WTC11 (cell line): ENCODE data around the gene LSM11. TPM values are rescaled to one million over a fixed set of nuclear protein-coding genes. Genes with fewer than 3 reads are reported as not detected.

Source experiments
- ATAC-seq: fragments of 200-7000 bp; cut with Tn5 transposase; 2 replicates; pipeline ENCODE4 v1.10.0; 2021; ENCODE audit warnings: mild to moderate bottlenecking, moderate library complexity
- CTCF ChIA-PET: fragments of 300-600 bp; sonication (Branson Sonifier 250); formaldehyde crosslinking; loops from one replicate; lab custom pipeline; 2021; ENCODE audit warnings: antibody characterized with exemption; lab: Charles Lee
- POLR2A ChIA-PET: fragments of 350-600 bp; sonication (Branson Sonifier 250); formaldehyde crosslinking; loops from one replicate; lab custom pipeline; 2021; ENCODE audit warnings: antibody characterized with exemption; lab: Charles Lee
- DNase-seq: peaks from one replicate; pipeline ENCODE4 v3.0.0; 2021; ENCODE audit warnings: low spot score
- H3K27ac Mint-ChIP-seq: 2 replicates; pipeline ENCODE4 v1.8.0; 2021; ENCODE audit warnings: mixed read lengths
- H3K27me3 Mint-ChIP-seq: 2 replicates; pipeline ENCODE4 v1.8.0; 2021; ENCODE audit warnings: low read depth, mild to moderate bottlenecking, moderate library complexity, mixed read lengths
- H3K36me3 Mint-ChIP-seq: 2 replicates; pipeline ENCODE4 v1.8.0; 2021; ENCODE audit warnings: mixed read lengths
- H3K4me1 Mint-ChIP-seq: 2 replicates; pipeline ENCODE4 v1.8.0; 2022; ENCODE audit warnings: mixed read lengths
- H3K4me3 Mint-ChIP-seq: 2 replicates; pipeline ENCODE4 v1.8.0; 2021; ENCODE audit warnings: mild to moderate bottlenecking, moderate library complexity, mixed read lengths
- H3K9me3 Mint-ChIP-seq: 2 replicates; pipeline ENCODE4 v1.8.0; 2021; ENCODE audit warnings: mixed read lengths
- CBFB ChIP-seq: sonication (generic); formaldehyde crosslinking; IDR thresholded peaks from 2 replicates; pipeline ENCODE4 v1.8.1; 2022; ENCODE audit warnings: mild to moderate bottlenecking, low read depth, missing genetic modification reagents
- FOXK1 ChIP-seq: sonication (generic); formaldehyde crosslinking; IDR thresholded peaks from 2 replicates; pipeline ENCODE4 v1.8.0; 2022; ENCODE audit warnings: mild to moderate bottlenecking, moderate library complexity, missing genetic modification reagents
- IRF2 ChIP-seq: sonication (generic); formaldehyde crosslinking; IDR thresholded peaks from 2 replicates; pipeline ENCODE4 v1.8.0; 2022; ENCODE audit warnings: low read depth, missing genetic modification reagents, borderline replicate concordance
- KAT7 ChIP-seq: sonication (generic); formaldehyde crosslinking; IDR thresholded peaks from 2 replicates; pipeline ENCODE4 v1.8.1; 2023; ENCODE audit warnings: missing genetic modification reagents, mild to moderate bottlenecking, borderline replicate concordance
- NFE2L1 ChIP-seq: sonication (generic); formaldehyde crosslinking; IDR thresholded peaks from 2 replicates; pipeline ENCODE4 v1.8.1; 2023; ENCODE audit warnings: missing genetic modification reagents
- NR1H2 ChIP-seq: sonication (generic); formaldehyde crosslinking; IDR thresholded peaks from 2 replicates; pipeline ENCODE4 v1.9.0; 2021; ENCODE audit warnings: mild to moderate bottlenecking, moderate library complexity, missing genetic modification reagents
- SMAD4 ChIP-seq: sonication (generic); formaldehyde crosslinking; IDR thresholded peaks from 2 replicates; pipeline ENCODE4 v1.8.0; 2022; ENCODE audit warnings: mild to moderate bottlenecking, missing genetic modification reagents
- SOX15 ChIP-seq: fragments of 250-450 bp; sonication (Bioruptor Pico); IDR thresholded peaks from 2 replicates; pipeline ENCODE4 v1.9.0; 2021; ENCODE audit warnings: mild to moderate bottlenecking
- ZBTB21 ChIP-seq: sonication (generic); formaldehyde crosslinking; IDR thresholded peaks from 2 replicates; pipeline ENCODE4 v1.8.1; 2023; ENCODE audit warnings: mild to moderate bottlenecking, missing genetic modification reagents, borderline replicate concordance
- total RNA-seq: library from RNA; stranded (reverse); gene quantifications from 3 replicates; pipeline ENCODE4 v1.2.3, GENCODE V29; 2021
- TF ChIP-seq, protein P1 (sequence below): sonication (generic); formaldehyde crosslinking; IDR thresholded peaks from 2 replicates; pipeline ENCODE4 v1.8.1; 2023; ENCODE audit warnings: mild to moderate bottlenecking, missing genetic modification reagents, borderline replicate concordance
- TF ChIP-seq, protein P2 (sequence below): sonication (generic); formaldehyde crosslinking; IDR thresholded peaks from 2 replicates; pipeline ENCODE4 v1.8.1; 2022; ENCODE audit warnings: low read depth, mild to moderate bottlenecking, moderate library complexity, missing genetic modification reagents, borderline replicate concordance
- TF ChIP-seq, protein P3 (sequence below): fragments of 250-450 bp; sonication (Bioruptor Pico); IDR thresholded peaks from 2 replicates; pipeline ENCODE4 v1.9.0; 2021; ENCODE audit warnings: moderate library complexity, mild to moderate bottlenecking, inconsistent platforms, borderline replicate concordance
- TF ChIP-seq, protein P4 (sequence below): fragments of 250-450 bp; sonication (Bioruptor Pico); IDR thresholded peaks from 2 replicates; pipeline ENCODE4 v1.9.0; 2021; ENCODE audit warnings: mild to moderate bottlenecking
- TF ChIP-seq, protein P5 (sequence below): fragments of 250-450 bp; sonication (Bioruptor Pico); IDR thresholded peaks from 2 replicates; pipeline ENCODE4 v1.9.0; 2021; ENCODE audit warnings: mild to moderate bottlenecking, borderline replicate concordance
- TF ChIP-seq, protein P6 (sequence below): sonication (generic); formaldehyde crosslinking; IDR thresholded peaks from 2 replicates; pipeline ENCODE4 v1.8.0; 2022; ENCODE audit warnings: mild to moderate bottlenecking, missing genetic modification reagents

Gene LSM11
- total RNA-seq, 1 experiment from 2014 or later: 5.2 TPM

DNA sequence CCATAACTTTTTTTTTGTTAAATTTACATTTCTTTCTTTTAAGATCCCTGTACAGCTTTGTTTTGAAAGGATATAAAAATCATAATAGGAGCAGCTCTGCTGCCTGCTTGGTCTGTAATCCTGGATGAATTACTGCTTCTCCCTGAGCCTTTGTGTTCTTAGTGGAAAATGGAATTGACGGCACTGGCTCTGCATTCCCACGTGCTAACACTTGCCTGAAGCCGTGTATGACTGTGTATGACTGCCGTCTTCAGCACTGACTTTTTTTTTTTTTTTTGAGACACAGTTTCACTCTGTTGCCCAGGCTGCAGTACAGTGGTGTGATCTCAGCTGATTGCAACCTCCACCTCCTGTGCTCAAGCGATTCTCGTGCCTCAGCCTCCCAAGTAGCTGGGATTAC lies 7.5 kb upstream of the LSM11 start:
- CTCF ChIA-PET: no interaction called here
- Mint-ChIP-seq H3K4me3 (no peak overlapping the region), H3K9me3 (peaks cover 6% of the 10 kb centered on the region; the same call in 1 of the 2 replicates)
- TF ChIP-seq SMAD4 (no peak), NR1H2 (no peak), KAT7 (CRISPR knock-in tag) (no peak), IRF2 (no peak), ZBTB21 (CRISPR knock-in tag) (no peak), NFE2L1 (CRISPR knock-in tag) (no peak), CBFB (CRISPR knock-in tag) (no peak), SOX15 (no peak), FOXK1 (CRISPR knock-in tag) (no peak)
- TF ChIP-seq, protein P1, sequence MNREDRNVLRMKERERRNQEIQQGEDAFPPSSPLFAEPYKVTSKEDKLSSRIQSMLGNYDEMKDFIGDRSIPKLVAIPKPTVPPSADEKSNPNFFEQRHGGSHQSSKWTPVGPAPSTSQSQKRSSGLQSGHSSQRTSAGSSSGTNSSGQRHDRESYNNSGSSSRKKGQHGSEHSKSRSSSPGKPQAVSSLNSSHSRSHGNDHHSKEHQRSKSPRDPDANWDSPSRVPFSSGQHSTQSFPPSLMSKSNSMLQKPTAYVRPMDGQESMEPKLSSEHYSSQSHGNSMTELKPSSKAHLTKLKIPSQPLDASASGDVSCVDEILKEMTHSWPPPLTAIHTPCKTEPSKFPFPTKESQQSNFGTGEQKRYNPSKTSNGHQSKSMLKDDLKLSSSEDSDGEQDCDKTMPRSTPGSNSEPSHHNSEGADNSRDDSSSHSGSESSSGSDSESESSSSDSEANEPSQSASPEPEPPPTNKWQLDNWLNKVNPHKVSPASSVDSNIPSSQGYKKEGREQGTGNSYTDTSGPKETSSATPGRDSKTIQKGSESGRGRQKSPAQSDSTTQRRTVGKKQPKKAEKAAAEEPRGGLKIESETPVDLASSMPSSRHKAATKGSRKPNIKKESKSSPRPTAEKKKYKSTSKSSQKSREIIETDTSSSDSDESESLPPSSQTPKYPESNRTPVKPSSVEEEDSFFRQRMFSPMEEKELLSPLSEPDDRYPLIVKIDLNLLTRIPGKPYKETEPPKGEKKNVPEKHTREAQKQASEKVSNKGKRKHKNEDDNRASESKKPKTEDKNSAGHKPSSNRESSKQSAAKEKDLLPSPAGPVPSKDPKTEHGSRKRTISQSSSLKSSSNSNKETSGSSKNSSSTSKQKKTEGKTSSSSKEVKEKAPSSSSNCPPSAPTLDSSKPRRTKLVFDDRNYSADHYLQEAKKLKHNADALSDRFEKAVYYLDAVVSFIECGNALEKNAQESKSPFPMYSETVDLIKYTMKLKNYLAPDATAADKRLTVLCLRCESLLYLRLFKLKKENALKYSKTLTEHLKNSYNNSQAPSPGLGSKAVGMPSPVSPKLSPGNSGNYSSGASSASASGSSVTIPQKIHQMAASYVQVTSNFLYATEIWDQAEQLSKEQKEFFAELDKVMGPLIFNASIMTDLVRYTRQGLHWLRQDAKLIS (CRISPR knock-in tag): no peak
- TF ChIP-seq, protein P2, sequence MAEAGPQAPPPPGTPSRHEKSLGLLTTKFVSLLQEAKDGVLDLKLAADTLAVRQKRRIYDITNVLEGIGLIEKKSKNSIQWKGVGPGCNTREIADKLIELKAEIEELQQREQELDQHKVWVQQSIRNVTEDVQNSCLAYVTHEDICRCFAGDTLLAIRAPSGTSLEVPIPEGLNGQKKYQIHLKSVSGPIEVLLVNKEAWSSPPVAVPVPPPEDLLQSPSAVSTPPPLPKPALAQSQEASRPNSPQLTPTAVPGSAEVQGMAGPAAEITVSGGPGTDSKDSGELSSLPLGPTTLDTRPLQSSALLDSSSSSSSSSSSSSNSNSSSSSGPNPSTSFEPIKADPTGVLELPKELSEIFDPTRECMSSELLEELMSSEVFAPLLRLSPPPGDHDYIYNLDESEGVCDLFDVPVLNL (CRISPR knock-in tag): no peak
- TF ChIP-seq, protein P3, sequence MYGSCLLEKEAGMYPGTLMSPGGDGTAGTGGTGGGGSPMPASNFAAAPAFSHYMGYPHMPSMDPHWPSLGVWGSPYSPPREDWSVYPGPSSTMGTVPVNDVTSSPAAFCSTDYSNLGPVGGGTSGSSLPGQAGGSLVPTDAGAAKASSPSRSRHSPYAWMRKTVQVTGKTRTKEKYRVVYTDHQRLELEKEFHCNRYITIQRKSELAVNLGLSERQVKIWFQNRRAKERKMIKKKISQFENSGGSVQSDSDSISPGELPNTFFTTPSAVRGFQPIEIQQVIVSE (CRISPR knock-in tag): no peak
- TF ChIP-seq, protein P4, sequence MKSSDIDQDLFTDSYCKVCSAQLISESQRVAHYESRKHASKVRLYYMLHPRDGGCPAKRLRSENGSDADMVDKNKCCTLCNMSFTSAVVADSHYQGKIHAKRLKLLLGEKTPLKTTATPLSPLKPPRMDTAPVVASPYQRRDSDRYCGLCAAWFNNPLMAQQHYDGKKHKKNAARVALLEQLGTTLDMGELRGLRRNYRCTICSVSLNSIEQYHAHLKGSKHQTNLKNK (CRISPR knock-in tag): no peak
- TF ChIP-seq, protein P5, sequence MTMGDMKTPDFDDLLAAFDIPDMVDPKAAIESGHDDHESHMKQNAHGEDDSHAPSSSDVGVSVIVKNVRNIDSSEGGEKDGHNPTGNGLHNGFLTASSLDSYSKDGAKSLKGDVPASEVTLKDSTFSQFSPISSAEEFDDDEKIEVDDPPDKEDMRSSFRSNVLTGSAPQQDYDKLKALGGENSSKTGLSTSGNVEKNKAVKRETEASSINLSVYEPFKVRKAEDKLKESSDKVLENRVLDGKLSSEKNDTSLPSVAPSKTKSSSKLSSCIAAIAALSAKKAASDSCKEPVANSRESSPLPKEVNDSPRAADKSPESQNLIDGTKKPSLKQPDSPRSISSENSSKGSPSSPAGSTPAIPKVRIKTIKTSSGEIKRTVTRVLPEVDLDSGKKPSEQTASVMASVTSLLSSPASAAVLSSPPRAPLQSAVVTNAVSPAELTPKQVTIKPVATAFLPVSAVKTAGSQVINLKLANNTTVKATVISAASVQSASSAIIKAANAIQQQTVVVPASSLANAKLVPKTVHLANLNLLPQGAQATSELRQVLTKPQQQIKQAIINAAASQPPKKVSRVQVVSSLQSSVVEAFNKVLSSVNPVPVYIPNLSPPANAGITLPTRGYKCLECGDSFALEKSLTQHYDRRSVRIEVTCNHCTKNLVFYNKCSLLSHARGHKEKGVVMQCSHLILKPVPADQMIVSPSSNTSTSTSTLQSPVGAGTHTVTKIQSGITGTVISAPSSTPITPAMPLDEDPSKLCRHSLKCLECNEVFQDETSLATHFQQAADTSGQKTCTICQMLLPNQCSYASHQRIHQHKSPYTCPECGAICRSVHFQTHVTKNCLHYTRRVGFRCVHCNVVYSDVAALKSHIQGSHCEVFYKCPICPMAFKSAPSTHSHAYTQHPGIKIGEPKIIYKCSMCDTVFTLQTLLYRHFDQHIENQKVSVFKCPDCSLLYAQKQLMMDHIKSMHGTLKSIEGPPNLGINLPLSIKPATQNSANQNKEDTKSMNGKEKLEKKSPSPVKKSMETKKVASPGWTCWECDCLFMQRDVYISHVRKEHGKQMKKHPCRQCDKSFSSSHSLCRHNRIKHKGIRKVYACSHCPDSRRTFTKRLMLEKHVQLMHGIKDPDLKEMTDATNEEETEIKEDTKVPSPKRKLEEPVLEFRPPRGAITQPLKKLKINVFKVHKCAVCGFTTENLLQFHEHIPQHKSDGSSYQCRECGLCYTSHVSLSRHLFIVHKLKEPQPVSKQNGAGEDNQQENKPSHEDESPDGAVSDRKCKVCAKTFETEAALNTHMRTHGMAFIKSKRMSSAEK (CRISPR knock-in tag): no peak
- TF ChIP-seq, protein P6, sequence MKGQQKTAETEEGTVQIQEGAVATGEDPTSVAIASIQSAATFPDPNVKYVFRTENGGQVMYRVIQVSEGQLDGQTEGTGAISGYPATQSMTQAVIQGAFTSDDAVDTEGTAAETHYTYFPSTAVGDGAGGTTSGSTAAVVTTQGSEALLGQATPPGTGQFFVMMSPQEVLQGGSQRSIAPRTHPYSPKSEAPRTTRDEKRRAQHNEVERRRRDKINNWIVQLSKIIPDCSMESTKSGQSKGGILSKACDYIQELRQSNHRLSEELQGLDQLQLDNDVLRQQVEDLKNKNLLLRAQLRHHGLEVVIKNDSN (CRISPR knock-in tag): no peak
- TF ChIP-seq, all 79 proteins: peak for 0
- Mint-ChIP-seq H3K36me3 (peaks cover 58% of the 10 kb centered on the region), H3K27ac (no peak overlapping the region), H3K27me3 (no peaks in the 10 kb centered on the region), H3K4me1 (peaks cover 5% of the 10 kb centered on the region)
- ATAC-seq (no peak), DNase-seq (no peak)
- POLR2A ChIA-PET: no interaction called here
